K562 (cell line): ENCODE results near the gene STUB1. TPM values are rescaled to one million over a fixed set of nuclear protein-coding genes. Genes with fewer than 3 reads are reported as not detected.

Experiments used
- ATAC-seq: fragments of 200-7000 bp; cut with Tn5 transposase; 3 replicates; pipeline ENCODE4 v1.9.1; 2020; ENCODE audit warnings: moderate library complexity
- BruUV-seq: library from RNA; stranded (reverse); fragments of 400-500 nt; replicated peaks from 2 replicates; lab custom pipeline; 2021; lab: Mats Ljungman, UMichigan
- CTCF ChIA-PET: fragments of 300-600 bp; formaldehyde crosslinking; extraction: SDS; loops from one replicate; lab custom pipeline; 2021; ENCODE audit warnings: low intra/inter-chr PET ratio; lab: Yijun Ruan, JAX
- POLR2A ChIA-PET: fragments of 300-600, 350-650 bp; sonication (Branson Sonifier 250); formaldehyde crosslinking; extraction: SDS; loops from one replicate; lab custom pipeline; 2021; ENCODE audit warnings: antibody characterized with exemption, inconsistent platforms; lab: Yijun Ruan, JAX
- DNase-seq, 4 experiments: peaks; one replicate each; pipeline versions ENCODE4 v3.0.0 to v3.0.0-alpha.2; 2011 to 2018; ENCODE audit warnings: low spot score in 3 of 4, mixed read lengths in 3 of 4; ENCODE audit errors: extremely low read depth in 1 of 4
- FAIRE-seq: peaks from 2 replicates; lab custom pipeline; 2011; peaks lifted over from hg19 to GRCh38; lab: Jason Lieb, UNC
- H2AFZ ChIP-seq: 2 replicates; pipeline ENCODE4 v1.6.0; 2011; ENCODE audit warnings: low read depth, low read length, control low read depth, inconsistent platforms
- H3K27ac ChIP-seq: fragments of 200-600 bp; 3 replicates; pipeline ENCODE4 v1.8.0; 2011; ENCODE audit warnings: low read depth, mild to moderate bottlenecking, control low read depth, inconsistent platforms, low read length, moderate library complexity, mixed read lengths; ENCODE audit errors: extremely low read depth
- H3K27me3 ChIP-seq, 2 experiments: fragments of 300-600 bp in 1 of 2; 2 replicates in 1 of 2; 3 replicates in 1 of 2; pipeline versions ENCODE4 v1.6.0 to v1.8.0; 2011; ENCODE audit warnings: inconsistent platforms in 2 of 2, low read length in 2 of 2, mild to moderate bottlenecking in 1 of 2, mixed read lengths in 1 of 2, moderate library complexity in 1 of 2; ENCODE audit not compliant: control insufficient read depth in 2 of 2, insufficient read depth in 2 of 2
- H3K36me3 ChIP-seq: fragments of 300-600 bp; 3 replicates; pipeline ENCODE4 v1.8.0; 2011; ENCODE audit warnings: mild to moderate bottlenecking, low read length, inconsistent platforms; ENCODE audit not compliant: control insufficient read depth, insufficient read depth
- H3K4me1 ChIP-seq, 2 experiments: fragments of 200-600 bp in 1 of 2; replicated peaks in 1 of 2; 2 replicates in 1 of 2; 3 replicates in 1 of 2; pipeline versions ENCODE4 v1.5.1 to v1.8.0; 2011; ENCODE audit warnings: inconsistent platforms in 2 of 2, low read length in 2 of 2, mild to moderate bottlenecking in 1 of 2, mixed read lengths in 1 of 2, moderate library complexity in 1 of 2; ENCODE audit not compliant: control insufficient read depth in 2 of 2, insufficient read depth in 2 of 2
- H3K4me2 ChIP-seq: 2 replicates; pipeline ENCODE4 v1.6.1; 2011; ENCODE audit warnings: low read length, control low read depth, inconsistent platforms, mixed read lengths; ENCODE audit not compliant: insufficient read depth
- H3K4me3 ChIP-seq: fragments of 200-600 bp; sonication (generic), shearing (Covaris generic); 2 replicates; pipeline ENCODE4 v1.5.1; 2016; ENCODE audit warnings: control low read depth, inconsistent platforms
- H3K79me2 ChIP-seq: fragments of 200-600 bp; 3 replicates; pipeline ENCODE4 v1.8.0; 2011; ENCODE audit warnings: low read length, inconsistent platforms; ENCODE audit not compliant: control insufficient read depth, insufficient read depth
- H3K9ac ChIP-seq, 2 experiments: 2 replicates each; pipeline versions ENCODE4 v1.6.0 to v1.6.1; 2011; ENCODE audit warnings: low read depth in 2 of 2, low read length in 2 of 2, control low read depth in 1 of 2, inconsistent platforms in 1 of 2, mild to moderate bottlenecking in 1 of 2, mixed read lengths in 1 of 2; ENCODE audit not compliant: insufficient read depth in 1 of 2
- H3K9me1 ChIP-seq: one replicate; pipeline ENCODE4 v1.6.0; 2011; ENCODE audit warnings: inconsistent platforms, mild to moderate bottlenecking, low read length, moderate library complexity; ENCODE audit not compliant: control insufficient read depth, insufficient read depth
- H3K9me3 ChIP-seq: replicated peaks from 2 replicates; pipeline ENCODE4 v1.5.1; 2011; ENCODE audit warnings: low read depth, low read length, inconsistent platforms; ENCODE audit not compliant: control insufficient read depth, insufficient read depth
- H4K20me1 ChIP-seq: replicated peaks from 2 replicates; pipeline ENCODE4 v1.6.1; 2011; ENCODE audit warnings: low read length, inconsistent platforms, mixed read lengths; ENCODE audit not compliant: control insufficient read depth, insufficient read depth
- BDP1 ChIP-seq: IDR thresholded peaks from 3 replicates; pipeline ENCODE4 v1.6.1; 2011; ENCODE audit not compliant: insufficient read length, insufficient read depth
- NFIC ChIP-seq: fragments of 450-650 bp; IDR thresholded peaks from 2 replicates; pipeline ENCODE4 v1.6.1; 2017; ENCODE audit warnings: mild to moderate bottlenecking, inconsistent platforms
- NR3C1 ChIP-seq: sonication (generic); formaldehyde crosslinking; IDR thresholded peaks from 2 replicates; pipeline ENCODE4 v1.8.1; 2022; ENCODE audit warnings: missing genetic modification reagents
- WGBS: fragments of 100-300 bp; shearing (Covaris generic); methylation state at CpG from one replicate; pipeline ENCODE4 v1.1.6; 2016; ENCODE audit warnings: low coverage, mixed read lengths; ENCODE audit not compliant: insufficient coverage; ENCODE audit errors: missing lambda C conversion rate; 5-methylcytosine and 5-hydroxymethylcytosine counted together
- in situ Hi-C: fragments of 300-500 bp; cut with MboI; formaldehyde crosslinking; loops from 4 replicates; pipeline ENCODE4 v1.15.0; 2018; ENCODE audit warnings: inconsistent platforms, mixed read lengths
- intact Hi-C: fragments of 100-400 bp; cut with micrococcal nuclease; formaldehyde crosslinking; loops from 2 replicates; pipeline ENCODE4 v1.14.2; 2022
- polyA plus RNA-seq, 8 experiments: library from polyadenylated mRNA; depleted of rRNA in 4 of 8; stranded (reverse) in 5 of 8; unstranded in 3 of 8; fragments of >200 nt; fragmentation: Nextera tagmentation in 2 of 8; fragmentation: Illumina TruSeq in 1 of 8; extraction: Ambion mirVana in 2 of 8; extraction: Trizol in 1 of 8; gene quantifications; 2 replicates each; pipeline versions ENCODE4 v1.2.1 to v1.2.3, GENCODE V29; 2011 to 2014; ENCODE audit warnings: inconsistent platforms in 1 of 8, missing spikeins in 1 of 8
- total RNA-seq, 7 experiments: library from RNA; depleted of rRNA in 6 of 7; stranded (reverse); fragments of >200 nt in 6 of 7; fragmentation: Illumina TruSeq in 2 of 7; extraction: Trizol in 2 of 7; gene quantifications; 2 replicates each; pipeline versions ENCODE4 v1.2.1 to v1.2.3, GENCODE V29; 2011 to 2021; ENCODE audit warnings: low replicate concordance in 1 of 7

STUB1 gene
- total and polyA plus RNA-seq, 9 of the 15 experiments (the other 6 are each of a cell fraction or from before 2014, with no cell fraction given) = 10.6 to 251 (median 152) TPM

- in situ Hi-C loops = loop anchor here (10.0 kb wide), 1 partner anchor 284 kb away; the partner anchor contains the start of gene NME4
- intact Hi-C loops = loop anchor here (5.0 kb wide), 1 partner anchor 41 kb away; the partner anchor contains the start of gene METTL26
- Histone ChIP-seq H3K9me3 (no peaks in the 10 kb centered on the region), H3K27me3 (no peaks in the 10 kb centered on the region), H3K4me3 (0 out of 2 replicates have a peak overlapping the region, but pooled peaks have one; percentile 64), H3K36me3 (peaks cover 43% of the 10 kb centered on the region), H3K4me1 (peaks cover 43 to 98% of the 10 kb centered on the region in 2 experiments), H3K4me2 (peak overlapping the region; percentile 98; the same call in 1 of the 2 replicates), H2AFZ (no peak overlapping the region), H4K20me1 (peaks cover 20% of the 10 kb centered on the region)
- CTCF ChIA-PET = no interaction called here
- POLR2A ChIA-PET = interaction anchor here (0.6 to 1.5 kb wide), 5 partner anchors 10 to 401 kb away, joined by 3 read pairs; no protein-coding TSS in a partner anchor
- DNase-seq = no peak
- BruUV-seq = no TSS peak
- no peak for TF ChIP-seq NR3C1 (CRISPR knock-in tag)
- 0 out of 2 replicates have a peak, but pooled peaks have one; percentile 9 for TF ChIP-seq NFIC
- TF ChIP-seq BDP1 = no peak
- TF ChIP-seq, all 486 proteins: peak for 1
- H3K9me1 ChIP-seq = peaks cover 11% of the 10 kb centered on the region
- 72% methylated on average over 20 of the region's 21 CpGs for WGBS
- H3K27ac ChIP-seq = peak overlapping the region; percentile 82; the same call in 1 of the 3 replicates
- peaks cover 37% of the 10 kb centered on the region for H3K79me2 ChIP-seq
- no peak for ATAC-seq
- peak overlapping the region; percentile 84 to 93; a peak in 3 of 4 replicates for H3K9ac ChIP-seq
- no peak for FAIRE-seq
Observed at GRCh38 chr16:678209-678857, 1.9 kb upstream of the STUB1 start.
